ENCODE results near the gene PTRH1. TPM values are rescaled to one million over a fixed set of nuclear protein-coding genes. Genes with fewer than 3 reads are reported as not detected.

PTRH1 gene
- total and polyA plus RNA-seq, 2 of the 13 experiments (the other 11 are each of a cell fraction or from before 2014, with no cell fraction given), result 4.0 to 10.4 TPM

DNA sequence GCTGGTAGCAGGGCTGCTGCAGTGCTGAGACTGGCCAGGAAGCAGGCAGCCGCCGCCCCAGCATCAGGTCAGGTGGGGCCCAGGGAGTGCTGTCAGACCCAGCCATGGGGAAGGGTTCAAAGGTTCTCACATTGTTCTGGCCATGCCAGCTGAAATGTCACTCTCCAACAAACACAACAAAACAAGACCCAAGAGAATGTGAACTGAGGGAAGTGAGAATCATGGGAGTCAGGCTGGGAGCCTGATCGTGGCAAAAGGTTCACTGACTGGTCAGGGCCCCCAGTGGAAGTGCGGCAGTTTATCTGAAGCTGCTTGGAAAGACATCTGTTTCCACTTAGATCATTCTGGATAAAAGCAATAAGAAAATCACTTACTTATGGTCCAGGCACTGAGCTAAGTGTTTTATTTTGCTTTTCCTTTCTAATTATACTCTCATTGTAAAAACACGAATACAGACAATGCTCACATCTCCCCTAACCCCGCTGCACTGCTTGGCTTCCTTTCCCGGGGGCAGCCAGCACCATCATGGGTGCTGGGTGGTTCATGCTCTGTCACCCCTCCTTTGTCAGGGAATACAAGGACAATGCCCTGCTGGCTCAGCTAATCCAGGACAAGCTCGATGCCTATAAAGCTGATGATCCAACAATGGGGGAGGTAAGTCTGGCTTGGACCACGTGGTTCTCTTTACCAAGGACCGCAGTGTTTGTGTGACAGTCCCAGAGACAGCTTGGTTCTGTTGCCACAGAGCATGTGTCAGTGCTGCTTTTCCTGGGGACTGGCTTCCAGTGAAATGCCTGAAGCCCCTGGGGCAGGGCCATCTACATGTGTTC lies 50.6 kb downstream of the PTRH1 start (continued):
- TF ChIP-seq ZHX1 (CRISPR knock-in tag; IDR thresholded peaks at IDR 0.05; ENCODE audit: low read depth), result no peak
- TF ChIP-seq, protein P1, sequence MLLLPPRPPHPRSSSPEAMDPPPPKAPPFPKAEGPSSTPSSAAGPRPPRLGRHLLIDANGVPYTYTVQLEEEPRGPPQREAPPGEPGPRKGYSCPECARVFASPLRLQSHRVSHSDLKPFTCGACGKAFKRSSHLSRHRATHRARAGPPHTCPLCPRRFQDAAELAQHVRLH (CRISPR knock-in tag; IDR thresholded peaks at IDR 0.05; ENCODE audit: borderline replicate concordance, low read depth), result no peak
- TF ChIP-seq GRHL1 (CRISPR knock-in tag; conservative IDR thresholded peaks at IDR 0.05), result no peak
- TF ChIP-seq SRY (CRISPR knock-in tag; IDR thresholded peaks at IDR 0.05), result no peak
- no peak for TF ChIP-seq FOSL2 (CRISPR knock-in tag; IDR thresholded peaks at IDR 0.05)
- peak; percentile 61 for TF ChIP-seq MNT (IDR thresholded peaks at IDR 0.05)
- no peak for TF ChIP-seq ATRX (CRISPR knock-in tag; IDR thresholded peaks at IDR 0.05; ENCODE audit: borderline replicate concordance)
- no peak for TF ChIP-seq NFE2L1 (CRISPR knock-in tag; IDR thresholded peaks at IDR 0.05; ENCODE audit: borderline replicate concordance)
- TF ChIP-seq, protein P2, sequence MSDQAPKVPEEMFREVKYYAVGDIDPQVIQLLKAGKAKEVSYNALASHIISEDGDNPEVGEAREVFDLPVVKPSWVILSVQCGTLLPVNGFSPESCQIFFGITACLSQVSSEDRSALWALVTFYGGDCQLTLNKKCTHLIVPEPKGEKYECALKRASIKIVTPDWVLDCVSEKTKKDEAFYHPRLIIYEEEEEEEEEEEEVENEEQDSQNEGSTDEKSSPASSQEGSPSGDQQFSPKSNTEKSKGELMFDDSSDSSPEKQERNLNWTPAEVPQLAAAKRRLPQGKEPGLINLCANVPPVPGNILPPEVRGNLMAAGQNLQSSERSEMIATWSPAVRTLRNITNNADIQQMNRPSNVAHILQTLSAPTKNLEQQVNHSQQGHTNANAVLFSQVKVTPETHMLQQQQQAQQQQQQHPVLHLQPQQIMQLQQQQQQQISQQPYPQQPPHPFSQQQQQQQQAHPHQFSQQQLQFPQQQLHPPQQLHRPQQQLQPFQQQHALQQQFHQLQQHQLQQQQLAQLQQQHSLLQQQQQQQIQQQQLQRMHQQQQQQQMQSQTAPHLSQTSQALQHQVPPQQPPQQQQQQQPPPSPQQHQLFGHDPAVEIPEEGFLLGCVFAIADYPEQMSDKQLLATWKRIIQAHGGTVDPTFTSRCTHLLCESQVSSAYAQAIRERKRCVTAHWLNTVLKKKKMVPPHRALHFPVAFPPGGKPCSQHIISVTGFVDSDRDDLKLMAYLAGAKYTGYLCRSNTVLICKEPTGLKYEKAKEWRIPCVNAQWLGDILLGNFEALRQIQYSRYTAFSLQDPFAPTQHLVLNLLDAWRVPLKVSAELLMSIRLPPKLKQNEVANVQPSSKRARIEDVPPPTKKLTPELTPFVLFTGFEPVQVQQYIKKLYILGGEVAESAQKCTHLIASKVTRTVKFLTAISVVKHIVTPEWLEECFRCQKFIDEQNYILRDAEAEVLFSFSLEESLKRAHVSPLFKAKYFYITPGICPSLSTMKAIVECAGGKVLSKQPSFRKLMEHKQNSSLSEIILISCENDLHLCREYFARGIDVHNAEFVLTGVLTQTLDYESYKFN (CRISPR knock-in tag; conservative IDR thresholded peaks at IDR 0.05), result peak; percentile 84
- TF ChIP-seq ZNF564 (CRISPR knock-in tag; IDR thresholded peaks at IDR 0.05), result no peak
- no peak for TF ChIP-seq ZNF3 (CRISPR knock-in tag; IDR thresholded peaks at IDR 0.05)
- TF ChIP-seq RNF219 (CRISPR knock-in tag; IDR thresholded peaks at IDR 0.05), result no peak
- TF ChIP-seq ZNF17 (CRISPR knock-in tag; IDR thresholded peaks at IDR 0.05), result no peak
- TF ChIP-seq DRAP1 (CRISPR knock-in tag; IDR thresholded peaks at IDR 0.05), result peak; percentile 46; the same call in 1 of the 2 replicates
- TF ChIP-seq TEAD3 (CRISPR knock-in tag; optimal IDR thresholded peaks at IDR 0.05; ENCODE audit: borderline replicate concordance), result peak; percentile 78
- TF ChIP-seq MXI1 (IDR thresholded peaks at IDR 0.05; ENCODE audit: borderline replicate concordance, low read depth, low read length), result peak; percentile 85; the same call in 1 of the 3 replicates
